H1 (cell line): Measurements from ENCODE around the gene DRAM1. TPM values are rescaled to one million over a fixed set of nuclear protein-coding genes. Genes with fewer than 3 reads are reported as not detected.

ENCODE experiments used
- CTCF ChIA-PET: fragments of 300-600 bp; sonication (Branson Sonifier 250); formaldehyde crosslinking; loops from one replicate; lab custom pipeline; 2021; ENCODE audit not compliant: partially characterized antibody; lab: Charles Lee
- POLR2A ChIA-PET: fragments of 300-600 bp; sonication (Branson Sonifier 250); formaldehyde crosslinking; loops from one replicate; lab custom pipeline; 2021; ENCODE audit warnings: inconsistent platforms; ENCODE audit not compliant: partially characterized antibody; lab: Charles Lee
- DNase-seq, 2 experiments: peaks; one replicate each; pipeline versions ENCODE4 v3.0.0 to v3.0.0-alpha.2; 2010 to 2022; ENCODE audit warnings: low spot score in 2 of 2, low read depth in 1 of 2, mixed read lengths in 1 of 2
- FAIRE-seq: peaks from 2 replicates; lab custom pipeline; 2011; peaks lifted over from hg19 to GRCh38; lab: Jason Lieb, UNC
- H2AFZ ChIP-seq: 2 replicates; pipeline ENCODE4 v1.8.1; 2012; ENCODE audit warnings: low read length, inconsistent platforms
- H2AK5ac ChIP-seq: 2 replicates; pipeline ENCODE4 v1.6.1; 2013; ENCODE audit warnings: low read depth, low read length
- H2BK120ac ChIP-seq: replicated peaks from 2 replicates; pipeline ENCODE3; 2013; ENCODE audit warnings: low read depth, low read length, inconsistent platforms
- H2BK12ac ChIP-seq: 2 replicates; pipeline ENCODE4 v1.6.1; 2013; ENCODE audit warnings: low read depth, low read length
- H2BK15ac ChIP-seq: 2 replicates; pipeline ENCODE4 v1.6.1; 2013; ENCODE audit warnings: low read length
- H2BK20ac ChIP-seq: 2 replicates; pipeline ENCODE4 v1.6.1; 2013; ENCODE audit warnings: low read length
- H2BK5ac ChIP-seq: 2 replicates; pipeline ENCODE4 v1.6.1; 2013; ENCODE audit warnings: low read depth, low read length
- H3K14ac ChIP-seq: 2 replicates; pipeline ENCODE4 v1.6.1; 2013; ENCODE audit warnings: inconsistent platforms; ENCODE audit not compliant: insufficient read length
- H3K18ac ChIP-seq: 2 replicates; pipeline ENCODE4 v1.6.1; 2013; ENCODE audit warnings: low read length; ENCODE audit errors: extremely low read depth
- H3K23ac ChIP-seq: 2 replicates; pipeline ENCODE4 v1.6.1; 2013; ENCODE audit warnings: inconsistent platforms; ENCODE audit not compliant: insufficient read length
- H3K23me2 ChIP-seq: 2 replicates; pipeline ENCODE4 v1.6.1; 2013; ENCODE audit warnings: low read depth, low read length
- H3K27ac ChIP-seq: 2 replicates; pipeline ENCODE4 v1.6.1; 2011; ENCODE audit warnings: low read depth, low read length, inconsistent platforms
- H3K27me3 ChIP-seq, 4 experiments: replicated peaks in 1 of 4; 1 replicate in 1 of 4; 2 replicates in 3 of 4; pipeline versions ENCODE4 v1.6.1 to v1.8.1; 2011 to 2013; ENCODE audit warnings: low read length in 3 of 4, mild to moderate bottlenecking in 3 of 4, inconsistent platforms in 2 of 4, mixed read lengths in 2 of 4, moderate library complexity in 1 of 4; ENCODE audit not compliant: control insufficient read depth in 3 of 4, insufficient read depth in 3 of 4; ENCODE audit errors: extremely low read depth in 1 of 4
- H3K36me3 ChIP-seq, 4 experiments: 2 replicates each; pipeline versions ENCODE4 v1.6.1 to v1.8.1; 2011 to 2013; ENCODE audit warnings: mild to moderate bottlenecking in 4 of 4, low read length in 3 of 4, moderate library complexity in 2 of 4, control low read depth in 1 of 4, inconsistent platforms in 1 of 4; ENCODE audit not compliant: insufficient read depth in 4 of 4, control insufficient read depth in 2 of 4
- H3K4ac ChIP-seq: replicated peaks from 2 replicates; pipeline ENCODE3; 2013; ENCODE audit warnings: low read length, low read depth, mixed read lengths, inconsistent platforms; ENCODE audit not compliant: insufficient read length
- H3K4me1 ChIP-seq, 4 experiments: replicated peaks in 1 of 4; 1 replicate in 1 of 4; 2 replicates in 3 of 4; pipeline versions ENCODE4 v1.6.1 to v1.8.1; 2011 to 2013; ENCODE audit warnings: low read length in 3 of 4, inconsistent platforms in 2 of 4, mixed read lengths in 1 of 4; ENCODE audit not compliant: insufficient read depth in 4 of 4, control insufficient read depth in 3 of 4
- H3K4me2 ChIP-seq, 2 experiments: 2 replicates each; pipeline versions ENCODE4 v1.6.1 to v1.8.1; 2011 to 2013; ENCODE audit warnings: low read depth in 2 of 2, low read length in 2 of 2, control low read depth in 1 of 2, inconsistent platforms in 1 of 2, mild to moderate bottlenecking in 1 of 2; ENCODE audit not compliant: insufficient read depth in 1 of 2
- H3K4me3 ChIP-seq, 4 experiments: fragments of 200-600, 300-600 bp in 1 of 4; sonication (generic), shearing (Covaris generic), sonication (Bioruptor Twin) in 1 of 4; 2 replicates each; pipeline versions ENCODE4 v1.5.1 to v1.8.1; 2011 to 2016; ENCODE audit warnings: low read length in 4 of 4, low read depth in 3 of 4, control low read depth in 2 of 4, inconsistent platforms in 2 of 4, mild to moderate bottlenecking in 2 of 4, mixed read lengths in 1 of 4, moderate library complexity in 1 of 4; ENCODE audit not compliant: insufficient read depth in 2 of 4; ENCODE audit errors: extremely low read depth in 1 of 4
- H3K56ac ChIP-seq: replicated peaks from 2 replicates; pipeline ENCODE3; 2013; ENCODE audit warnings: low read depth, mild to moderate bottlenecking, mixed read lengths, low read length, inconsistent platforms; ENCODE audit not compliant: insufficient read length
- H3K79me1 ChIP-seq: 2 replicates; pipeline ENCODE4 v1.6.1; 2013; ENCODE audit warnings: low read depth, low read length, control low read depth
- H3K79me2 ChIP-seq, 2 experiments: 2 replicates each; pipeline versions ENCODE4 v1.6.1 to v1.8.1; 2012 to 2013; ENCODE audit warnings: low read length in 2 of 2, mild to moderate bottlenecking in 2 of 2, inconsistent platforms in 1 of 2; ENCODE audit not compliant: insufficient read depth in 2 of 2, control insufficient read depth in 1 of 2
- H3K9ac ChIP-seq, 4 experiments: replicated peaks in 1 of 4; 1 replicate in 1 of 4; 2 replicates in 3 of 4; pipeline versions ENCODE4 v1.6.1 to v1.8.1; 2011 to 2013; ENCODE audit warnings: low read depth in 3 of 4, low read length in 3 of 4, control low read depth in 2 of 4, mild to moderate bottlenecking in 2 of 4, moderate library complexity in 2 of 4, inconsistent platforms in 1 of 4; ENCODE audit errors: extremely low read depth in 1 of 4
- H3K9me3 ChIP-seq, 2 experiments: 2 replicates each; pipeline versions ENCODE4 v1.6.1 to v1.8.1; 2012 to 2013; ENCODE audit warnings: mild to moderate bottlenecking in 2 of 2, moderate library complexity in 2 of 2, control low read depth in 1 of 2, inconsistent platforms in 1 of 2, low read depth in 1 of 2, low read length in 1 of 2, mixed read lengths in 1 of 2; ENCODE audit not compliant: insufficient read depth in 2 of 2
- H4K20me1 ChIP-seq, 2 experiments: replicated peaks in 1 of 2; 2 replicates each; pipeline versions ENCODE3 to v1.8.1; 2011 to 2013; ENCODE audit warnings: inconsistent platforms in 2 of 2, low read length in 2 of 2, mild to moderate bottlenecking in 1 of 2; ENCODE audit not compliant: insufficient read depth in 2 of 2, control insufficient read depth in 1 of 2
- H4K5ac ChIP-seq: 2 replicates; pipeline ENCODE4 v1.6.1; 2013; ENCODE audit warnings: low read length, low read depth, mixed read lengths, inconsistent platforms; ENCODE audit not compliant: insufficient read length
- H4K8ac ChIP-seq: 2 replicates; pipeline ENCODE4 v1.8.0; 2013; ENCODE audit warnings: mild to moderate bottlenecking, moderate library complexity, low read length, inconsistent platforms; ENCODE audit not compliant: insufficient read depth; ENCODE audit errors: extremely low read depth
- H4K91ac ChIP-seq: replicated peaks from 2 replicates; pipeline ENCODE3; 2013; ENCODE audit warnings: low read length, mixed read lengths, inconsistent platforms; ENCODE audit not compliant: insufficient read length
- EZH2 ChIP-seq: fragments of 200-600 bp; sonication (generic); IDR thresholded peaks from 2 replicates; pipeline ENCODE4 v1.7.1; 2012; ENCODE audit warnings: low read depth, mild to moderate bottlenecking, moderate library complexity, low read length, inconsistent platforms; ENCODE audit not compliant: severe bottlenecking
- FOSL1 ChIP-seq: IDR thresholded peaks from 2 replicates; pipeline ENCODE4 v1.6.1; 2011; ENCODE audit warnings: mild to moderate bottlenecking, low read depth, low read length, moderate library complexity; ENCODE audit not compliant: insufficient read depth
- NRF1 ChIP-seq: IDR thresholded peaks from 2 replicates; pipeline ENCODE4 v1.6.1; 2011; ENCODE audit warnings: mild to moderate bottlenecking, low read depth, low read length, improper control_type of control experiment
- RBBP5 ChIP-seq: IDR thresholded peaks from 2 replicates; pipeline ENCODE4 v1.7.1; 2012; ENCODE audit warnings: low read depth, mild to moderate bottlenecking, inconsistent platforms, low read length, moderate library complexity, borderline replicate concordance
- WGBS, 2 experiments: shearing (Covaris generic) in 1 of 2; methylation state at CpG; one replicate each; pipeline versions ENCODE4 v1.1.6 to v1.1.7; 2013 to 2015; ENCODE audit warnings: low lambda C conversion rate in 2 of 2, mixed read lengths in 2 of 2, inconsistent platforms in 1 of 2, low coverage in 1 of 2, missing lambda C conversion rate in 1 of 2; ENCODE audit not compliant: insufficient replicate concordance in 2 of 2, insufficient coverage in 1 of 2, insufficient read length in 1 of 2; ENCODE audit errors: extremely low coverage in 1 of 2, missing lambda C conversion rate in 1 of 2; 5-methylcytosine and 5-hydroxymethylcytosine counted together
- polyA plus RNA-seq, 7 experiments: library from polyadenylated mRNA; depleted of rRNA in 3 of 7; stranded (reverse) in 5 of 7; unstranded in 2 of 7; fragments of >200 nt in 5 of 7; fragments of 200-250 nt in 2 of 7; gene quantifications; 1 replicate in 5 of 7; 2 replicates in 1 of 7; 4 replicates in 1 of 7; pipeline versions ENCODE4 v1.2.1 to v1.2.3, GENCODE V29; 2011 to 2013; ENCODE audit warnings: missing spikeins in 2 of 7, mixed read lengths in 2 of 7
- total RNA-seq: library from RNA; stranded (reverse); fragmentation: NEBNext Ultra II Directional; extraction: Animal tissue kit (Norgen Biotek cat#: 25700); gene quantifications from 2 replicates; pipeline ENCODE4 v1.2.1, GENCODE V29; 2021

DRAM1 gene
- total and polyA plus RNA-seq, 2 of the 8 experiments (the other 6 are each of a cell fraction or from before 2014, with no cell fraction given): 4.6 to 6.2 TPM

- POLR2A ChIA-PET: interaction anchor here (0.7 kb wide), 1 partner anchor 249 kb away, joined by 6 read pairs; no protein-coding TSS in a partner anchor
- no peak overlapping the region for H2BK5ac ChIP-seq
These were observed 68.2 kb downstream of the DRAM1 start for GRCh38 chr12:101945369-101946232.

More at GRCh38 chr12:101945369-101946232, 68.2 kb downstream of the DRAM1 start:
- H3K23me2 ChIP-seq: no peaks in the 10 kb centered on the region
- no peak overlapping the region for H2AK5ac ChIP-seq
- no peak overlapping the region for H3K4me3 ChIP-seq
- H2AFZ ChIP-seq: no peak overlapping the region
- no peak overlapping the region for H3K27ac ChIP-seq
- H4K20me1 ChIP-seq: no peaks in the 10 kb centered on the region
- no peak overlapping the region for H3K4me2 ChIP-seq
- no peak overlapping the region for H3K9ac ChIP-seq
- 93% methylated on average over 15 of the region's 15 CpGs; no CpG with 5 or more reads in 1 of the 2 experiments for WGBS, 2 experiments
- no peak for FAIRE-seq
- TF ChIP-seq NRF1 (no peak), RBBP5 (no peak), EZH2 (no peak), FOSL1 (no peak)
- TF ChIP-seq, all 59 proteins: peak for 0
- Histone ChIP-seq H2BK120ac (no peak overlapping the region), H3K4ac (no peak overlapping the region), H2BK12ac (no peak overlapping the region), H3K23ac (no peak overlapping the region), H2BK15ac (no peak overlapping the region), H3K79me1 (no peaks in the 10 kb centered on the region), H3K14ac (no peak overlapping the region), H3K27me3 (no peaks in the 10 kb centered on the region), H4K8ac (no peak overlapping the region), H3K79me2 (no peaks in the 10 kb centered on the region), H4K5ac (no peak overlapping the region), H3K4me1 (no peaks in the 10 kb centered on the region), H2BK20ac (no peak overlapping the region), H3K36me3 (no peaks in the 10 kb centered on the region), H3K18ac (no peak overlapping the region), H3K9me3 (no peaks in the 10 kb centered on the region), H3K56ac (no peak overlapping the region), H4K91ac (no peak overlapping the region)
- CTCF ChIA-PET: interaction anchor here (0.7 to 2.6 kb wide), 9 partner anchors 9 to 871 kb away, joined by 3 to 10 read pairs (median 3); no protein-coding TSS in a partner anchor
- DNase-seq: no peak
